Posterior cingulate gyrus (tissue), 11 donors: ENCODE measurements around the gene CCL20.

Experiments
- DNase-seq, 10 donors: peaks; one replicate each; pipeline versions ENCODE4 v3.0.0 to v3.0.0-alpha.2; 2020 to 2021; ENCODE audit warnings: mixed read lengths in 3 of 10
- intact Hi-C: fragments of 100-400 bp; cut with DNase I; formaldehyde crosslinking; loops from one replicate; pipeline ENCODE4 v1.15.1; 2023

The CCL20 gene

GRCh38 chr2:227865291-227865690, 51.6 kb downstream of the CCL20 start:
- intact Hi-C loops = loop anchor here (10.0 kb wide), 3 partner anchors 50 to 390 kb away; partner anchors contain the start of genes AGFG1 and CCL20
- no peak for DNase-seq
